Body of pancreas (tissue), 4 donors: ENCODE measurements around the gene TSGA10IP. TPM values are rescaled to one million over a fixed set of nuclear protein-coding genes. Genes with fewer than 3 reads are reported as not detected.
A peak's percentile ranks its signal among the peaks of the same experiment; 100 is the strongest.

ENCODE experiments used
- ATAC-seq: fragments of 150-250 bp; one replicate; pipeline ENCODE4 v1.9.1; 2016
- DNase-seq, 4 donors: peaks; one replicate each; pipeline ENCODE4 v3.0.0-alpha.2; 2019
- H3K27ac ChIP-seq, 4 donors: fragments of 200-600 bp; sonication (generic); 1 replicate in 3 of 4; 2 replicates in 1 of 4; pipeline versions ENCODE4 v1.5.1 to v1.6.1; 2016 to 2019; ENCODE audit warnings: mild to moderate bottlenecking in 1 of 4, mixed read lengths in 1 of 4, moderate library complexity in 1 of 4
- H3K27me3 ChIP-seq, 2 donors: fragments of 200-600 bp; sonication (generic); one replicate each; pipeline ENCODE4 v1.6.0; 2016; ENCODE audit warnings: mild to moderate bottlenecking in 1 of 2
- H3K36me3 ChIP-seq, 2 donors: fragments of 200-600 bp; sonication (generic); replicated peaks in 1 of 2; 2 replicates each; pipeline ENCODE4 v1.5.1; 2016; ENCODE audit warnings: low read depth in 2 of 2; ENCODE audit not compliant: insufficient read depth in 1 of 2
- H3K4me1 ChIP-seq: fragments of 200-600 bp; sonication (generic); one replicate; pipeline ENCODE4 v1.6.0; 2016
- H3K4me3 ChIP-seq, 2 donors: fragments of 200-600 bp; sonication (generic); 1 replicate in 1 of 2; 2 replicates in 1 of 2; pipeline ENCODE4 v1.5.1; 2016 to 2019
- H3K9me3 ChIP-seq, 3 donors: fragments of 200-600 bp; sonication (generic); 1 replicate in 2 of 3; 2 replicates in 1 of 3; pipeline ENCODE4 v1.5.1; 2016
- POLR2A ChIP-seq, 3 donors: fragments of 450-650 bp; IDR thresholded peaks; one replicate each; pipeline ENCODE4 v1.6.1; 2016; ENCODE audit warnings: antibody characterized with exemption in 3 of 3, mild to moderate bottlenecking in 2 of 3
- WGBS, 2 donors: methylation state at CpG; one replicate each; pipeline ENCODE4 v1.1.5; 2017; 5-methylcytosine and 5-hydroxymethylcytosine counted together
- intact Hi-C: fragments of 100-400 bp; cut with DNase I; formaldehyde crosslinking; loops from one replicate; pipeline ENCODE4 v1.15.1; 2023
- total RNA-seq, 2 donors: library from RNA; depleted of rRNA; stranded (reverse); fragments of >200 nt; gene quantifications; one replicate each; pipeline ENCODE4 v1.1.0, GENCODE V29; 2016
- TF ChIP-seq, protein P1 (sequence below), 7 experiments: fragments of 450-650 bp in 4 of 7; fragments of 200-600 bp in 3 of 7; sonication (generic) in 3 of 7; IDR thresholded peaks; one replicate each; pipeline ENCODE4 v1.5.1; 2016 to 2019; ENCODE audit warnings: antibody characterized with exemption in 7 of 7

TSGA10IP gene
- total RNA-seq, 2 donors from 2014 or later, result not detected

DNA sequence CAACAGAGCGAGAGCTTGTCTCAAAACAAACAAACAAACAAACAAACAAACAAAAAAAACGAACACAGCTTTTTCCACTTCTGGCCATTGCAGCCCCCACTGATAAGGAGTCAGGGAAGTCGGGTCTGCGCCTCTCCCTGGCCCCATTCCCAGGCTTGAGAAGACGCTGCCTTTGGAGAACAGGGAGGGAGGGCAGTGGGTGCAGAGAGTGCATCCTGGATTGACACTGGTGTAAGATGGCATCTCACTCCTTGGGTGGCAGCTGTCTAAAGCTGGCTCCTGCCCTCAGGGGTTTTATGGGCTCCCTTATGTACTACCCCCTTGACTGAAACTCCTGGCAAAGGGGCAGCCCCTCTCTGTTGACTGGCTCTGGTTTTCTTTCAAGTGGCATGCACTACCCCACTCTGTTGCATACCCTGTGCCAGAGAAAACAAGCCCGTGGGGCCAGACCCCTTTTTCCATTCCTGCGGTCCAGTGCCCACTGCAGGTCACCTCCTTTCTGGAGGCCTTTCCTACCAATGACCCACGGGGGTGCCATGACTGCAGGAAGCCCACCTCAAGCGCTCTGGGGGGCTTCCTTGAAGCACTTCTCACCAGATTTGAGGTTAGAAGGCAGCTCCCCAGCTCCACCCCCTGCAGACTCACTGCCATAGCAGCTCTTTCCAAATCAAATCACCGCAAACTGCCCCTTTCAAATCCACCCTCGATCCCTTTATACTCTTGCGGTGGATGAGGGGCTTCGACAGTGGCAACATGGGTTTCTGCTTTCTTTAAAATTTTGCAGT, 13.3 kb upstream of the TSGA10IP start:
- intact Hi-C loops, result no loop called here
- no peaks in the 10 kb centered on the region for H3K4me1 ChIP-seq
- TF ChIP-seq, protein P1, sequence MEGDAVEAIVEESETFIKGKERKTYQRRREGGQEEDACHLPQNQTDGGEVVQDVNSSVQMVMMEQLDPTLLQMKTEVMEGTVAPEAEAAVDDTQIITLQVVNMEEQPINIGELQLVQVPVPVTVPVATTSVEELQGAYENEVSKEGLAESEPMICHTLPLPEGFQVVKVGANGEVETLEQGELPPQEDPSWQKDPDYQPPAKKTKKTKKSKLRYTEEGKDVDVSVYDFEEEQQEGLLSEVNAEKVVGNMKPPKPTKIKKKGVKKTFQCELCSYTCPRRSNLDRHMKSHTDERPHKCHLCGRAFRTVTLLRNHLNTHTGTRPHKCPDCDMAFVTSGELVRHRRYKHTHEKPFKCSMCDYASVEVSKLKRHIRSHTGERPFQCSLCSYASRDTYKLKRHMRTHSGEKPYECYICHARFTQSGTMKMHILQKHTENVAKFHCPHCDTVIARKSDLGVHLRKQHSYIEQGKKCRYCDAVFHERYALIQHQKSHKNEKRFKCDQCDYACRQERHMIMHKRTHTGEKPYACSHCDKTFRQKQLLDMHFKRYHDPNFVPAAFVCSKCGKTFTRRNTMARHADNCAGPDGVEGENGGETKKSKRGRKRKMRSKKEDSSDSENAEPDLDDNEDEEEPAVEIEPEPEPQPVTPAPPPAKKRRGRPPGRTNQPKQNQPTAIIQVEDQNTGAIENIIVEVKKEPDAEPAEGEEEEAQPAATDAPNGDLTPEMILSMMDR (IDR thresholded peaks at IDR 0.05), result no peak
- no peak for TF ChIP-seq POLR2A (IDR thresholded peaks at IDR 0.05)
- H3K27ac ChIP-seq, result no peak overlapping the region
- WGBS, 2 donors, result 56 to 61% methylated on average over 13 of the region's 13 CpGs
- ATAC-seq (no peak), DNase-seq (no peak)
- no peaks in the 10 kb centered on the region for H3K9me3 ChIP-seq
- H3K36me3 ChIP-seq, result no peaks in the 10 kb centered on the region
- H3K27me3 ChIP-seq, result no peaks in the 10 kb centered on the region
- no peak overlapping the region for H3K4me3 ChIP-seq

DNA sequence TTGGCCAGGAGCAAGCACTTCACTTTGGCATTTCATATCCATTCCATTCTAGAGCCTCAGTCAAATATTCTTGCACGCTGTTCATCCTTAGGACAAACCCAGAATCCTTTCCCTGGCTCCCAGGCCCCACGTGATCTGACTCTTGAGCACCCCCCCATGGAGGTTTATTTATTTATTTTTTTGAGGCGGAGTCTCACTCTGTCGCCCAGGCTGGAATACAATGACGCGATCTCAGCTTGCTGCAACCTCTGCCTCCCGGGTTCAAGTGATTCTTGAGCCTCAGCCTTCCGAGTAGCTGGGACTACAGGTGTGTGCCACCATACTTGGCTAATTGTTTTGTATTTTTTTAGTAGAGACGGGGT, 12.7 kb upstream of the TSGA10IP start:
- no peak overlapping the region for H3K4me3 ChIP-seq
- no peaks in the 10 kb centered on the region for H3K4me1 ChIP-seq
- TF ChIP-seq, protein P1 (IDR thresholded peaks at IDR 0.05), result no peak
- no peak for TF ChIP-seq POLR2A (IDR thresholded peaks at IDR 0.05)
- 39 to 45% methylated on average over 9 of the region's 9 CpGs for WGBS, 2 donors
- ATAC-seq (no peak), DNase-seq (no peak)
- no peaks in the 10 kb centered on the region for H3K27me3 ChIP-seq
- no peak overlapping the region for H3K27ac ChIP-seq
- intact Hi-C loops, result no loop called here
- no peaks in the 10 kb centered on the region for H3K36me3 ChIP-seq
- H3K9me3 ChIP-seq, result no peaks in the 10 kb centered on the region

DNA sequence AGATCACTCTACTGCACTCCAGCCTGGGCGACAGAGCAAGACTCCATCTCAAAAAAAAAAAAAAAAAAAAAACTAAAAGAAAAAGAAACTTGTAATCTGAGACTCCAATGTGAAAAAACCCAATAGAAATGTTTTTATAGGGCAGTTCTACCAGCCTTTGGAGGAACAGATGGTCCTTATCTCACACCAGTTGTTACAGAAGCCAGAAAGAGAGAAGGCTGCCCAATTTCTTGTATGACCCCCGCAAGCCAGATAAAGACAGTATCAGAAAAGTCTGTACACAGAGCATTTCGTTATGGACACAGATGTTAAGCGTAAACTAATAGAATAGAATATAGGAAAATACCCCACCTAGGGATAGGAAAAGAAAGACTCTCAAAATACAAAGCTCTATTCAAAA, 11.3 kb upstream of the TSGA10IP start:
- intact Hi-C loops, result no loop called here
- Histone ChIP-seq H3K27me3 (no peaks in the 10 kb centered on the region), H3K36me3 (no peaks in the 10 kb centered on the region), H3K27ac (no peak overlapping the region), H3K4me1 (no peaks in the 10 kb centered on the region), H3K9me3 (no peaks in the 10 kb centered on the region), H3K4me3 (no peak overlapping the region)
- TF ChIP-seq, protein P1 (IDR thresholded peaks at IDR 0.05), result no peak
- TF ChIP-seq POLR2A (IDR thresholded peaks at IDR 0.05), result no peak
- ATAC-seq (peak; percentile 35), DNase-seq (no peak)
- 22 to 28% methylated on average over 4 of the region's 4 CpGs for WGBS, 2 donors

DNA sequence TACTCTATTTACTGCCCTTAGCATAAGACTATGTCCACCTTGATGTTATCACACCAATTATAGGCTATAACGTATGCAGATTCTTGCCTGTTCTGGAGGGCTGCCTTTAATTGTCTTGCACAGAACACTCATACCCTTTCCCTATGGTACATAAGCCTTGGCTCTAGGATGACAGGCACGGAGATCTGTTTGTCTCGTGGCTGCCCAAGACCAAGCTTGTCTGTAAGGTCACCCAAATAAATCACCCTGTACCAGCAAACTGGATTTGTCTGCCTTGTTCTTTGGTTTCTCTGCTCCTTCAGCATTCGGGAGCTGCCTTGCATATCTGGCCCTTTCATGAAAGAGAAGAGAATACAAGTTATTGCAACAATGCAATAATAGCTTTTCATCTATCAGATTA, 7.5 kb upstream of the TSGA10IP start:
- TF ChIP-seq POLR2A (IDR thresholded peaks at IDR 0.05), result no peak
- TF ChIP-seq, protein P1 (IDR thresholded peaks at IDR 0.05), result no peak
- Histone ChIP-seq H3K36me3 (no peaks in the 10 kb centered on the region), H3K27ac (no peak overlapping the region), H3K27me3 (no peaks in the 10 kb centered on the region), H3K4me3 (no peak overlapping the region), H3K4me1 (no peaks in the 10 kb centered on the region), H3K9me3 (no peaks in the 10 kb centered on the region)
- WGBS, 2 donors, result 48 to 54% methylated on average over 4 of the region's 4 CpGs
- no peak for DNase-seq
- ATAC-seq, result no peak
- intact Hi-C loops, result no loop called here

DNA sequence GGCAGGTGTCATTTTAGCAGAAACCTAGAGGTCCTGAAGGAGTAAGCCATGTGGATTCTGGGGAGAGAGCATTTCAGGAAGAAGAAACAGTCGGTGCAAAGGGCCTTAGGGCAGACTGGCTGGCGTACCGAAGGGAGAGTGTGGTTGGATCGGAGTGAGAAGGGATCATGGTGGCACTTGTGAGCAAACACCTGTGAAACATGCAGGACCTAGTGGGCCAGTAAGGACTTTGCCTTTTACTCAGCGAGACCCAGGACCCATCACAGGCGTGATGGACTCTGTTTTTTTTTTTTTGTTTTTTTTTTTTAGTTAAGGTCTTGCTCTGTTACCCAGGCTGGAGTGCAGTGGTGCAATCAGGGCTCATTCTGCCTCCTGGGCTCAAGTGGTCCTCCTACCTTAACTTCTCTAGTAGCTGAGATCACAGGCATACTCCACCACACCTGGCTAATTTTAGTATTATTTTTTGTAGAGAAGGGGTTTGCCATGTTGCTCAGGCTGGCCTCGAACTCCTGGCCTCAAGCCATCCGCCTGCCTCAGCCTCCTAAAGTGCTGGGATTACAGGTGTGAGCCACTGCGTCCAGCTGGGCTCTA, 3.5 kb upstream of the TSGA10IP start:
- no peak for ATAC-seq
- WGBS, 2 donors, result 64 to 70% methylated on average over 9 of the region's 9 CpGs

More for the DNA sequence above, 3.5 kb upstream of the TSGA10IP start:
- peak overlapping the region in 1 of 4 donors; percentile 47 for H3K27ac ChIP-seq
- TF ChIP-seq POLR2A (IDR thresholded peaks at IDR 0.05), result no peak
- TF ChIP-seq, protein P1 (IDR thresholded peaks at IDR 0.05), result no peak
- intact Hi-C loops, result no loop called here
- no peak for DNase-seq
- H3K4me3 ChIP-seq, result no peak overlapping the region
- H3K36me3 ChIP-seq, result no peaks in the 10 kb centered on the region
- H3K9me3 ChIP-seq, result no peaks in the 10 kb centered on the region
- H3K27me3 ChIP-seq, result no peaks in the 10 kb centered on the region
- no peaks in the 10 kb centered on the region for H3K4me1 ChIP-seq
